A673 (cell line): ENCODE data around the gene CDC25B. TPM values are rescaled to one million over a fixed set of nuclear protein-coding genes. Genes with fewer than 3 reads are reported as not detected.

Source experiments
- BruUV-seq: library from RNA; stranded (reverse); fragments of 400-500 nt; replicated peaks from 2 replicates; lab custom pipeline; 2021; lab: Mats Ljungman, UMichigan
- CTCF ChIA-PET: fragments of 300-600 bp; sonication (Branson Sonifier 250); formaldehyde crosslinking; loops from one replicate; lab custom pipeline; 2022; ENCODE audit warnings: antibody characterized with exemption; lab: Charles Lee
- POLR2A ChIA-PET: fragments of 300-600 bp; sonication (Branson Sonifier 250); formaldehyde crosslinking; loops from one replicate; lab custom pipeline; 2022; ENCODE audit warnings: antibody characterized with exemption; ENCODE audit not compliant: low non-redundant PET; lab: Charles Lee
- DNase-seq: peaks from one replicate; pipeline ENCODE4 v3.0.0-alpha.2; 2015; ENCODE audit warnings: low spot score
- H3K27ac ChIP-seq: fragments of 200-600 bp; sonication (generic); 2 replicates; pipeline ENCODE4 v1.5.1; 2016; ENCODE audit warnings: mixed run types, low read depth, mild to moderate bottlenecking, mixed read lengths, antibody characterized with exemption, low read length; ENCODE audit not compliant: poor library complexity, severe bottlenecking
- H3K27me3 ChIP-seq: fragments of 200-600 bp; sonication (generic); replicated peaks from 2 replicates; pipeline ENCODE4 v1.6.1; 2017; ENCODE audit warnings: mixed run types, low read depth, mild to moderate bottlenecking, mixed read lengths, antibody characterized with exemption, low read length; ENCODE audit not compliant: insufficient read depth, poor library complexity
- H3K36me3 ChIP-seq: fragments of 200-600 bp; sonication (generic); 2 replicates; pipeline ENCODE4 v1.6.1; 2016; ENCODE audit warnings: mixed run types, mild to moderate bottlenecking, mixed read lengths, antibody characterized with exemption, low read length; ENCODE audit not compliant: insufficient read depth, poor library complexity, severe bottlenecking
- H3K4me1 ChIP-seq: fragments of 200-600 bp; sonication (generic); 2 replicates; pipeline ENCODE4 v1.6.1; 2017; ENCODE audit warnings: mixed run types, mild to moderate bottlenecking, mixed read lengths, antibody characterized with exemption, low read length; ENCODE audit not compliant: insufficient read depth, poor library complexity, severe bottlenecking
- H3K4me3 ChIP-seq: fragments of 200-600 bp; sonication (generic); 2 replicates; pipeline ENCODE4 v1.5.1; 2016; ENCODE audit warnings: low read depth, mixed run types, mild to moderate bottlenecking, mixed read lengths, low read length; ENCODE audit not compliant: poor library complexity, severe bottlenecking
- H3K9me3 ChIP-seq: fragments of 200-600 bp; sonication (generic); 2 replicates; pipeline ENCODE4 v1.6.1; 2016; ENCODE audit warnings: mixed run types, low read depth, mild to moderate bottlenecking, mixed read lengths, antibody characterized with exemption, low read length; ENCODE audit not compliant: poor library complexity, severe bottlenecking
- CTCF ChIP-seq: fragments of 300-800, 200-600 bp; sonication (generic); conservative IDR thresholded peaks from 2 replicates; pipeline ENCODE4 v1.5.1; 2017; ENCODE audit warnings: low read depth, mild to moderate bottlenecking, antibody characterized with exemption, low read length, moderate library complexity, mixed read lengths
- EZH2 ChIP-seq: fragments of 200-600 bp; sonication (generic); IDR thresholded peaks from 2 replicates; pipeline ENCODE4 v1.6.1; 2017; ENCODE audit warnings: borderline replicate concordance, low read depth, mild to moderate bottlenecking, mixed read lengths, antibody characterized with exemption, low read length; ENCODE audit not compliant: poor library complexity, severe bottlenecking
- intact Hi-C: fragments of 100-400 bp; cut with micrococcal nuclease; formaldehyde crosslinking; loops from one replicate; pipeline ENCODE4 v1.10.0; 2022; ENCODE audit not compliant: unreplicated experiment
- total RNA-seq: library from RNA; stranded (reverse); gene quantifications from 2 replicates; pipeline ENCODE4 v1.2.3, GENCODE V29; 2021

Gene CDC25B
- total RNA-seq, 1 experiment from 2014 or later = 119 TPM

GRCh38 chr20:3763671-3764601 is 32.2 kb upstream of the CDC25B start:
- Histone ChIP-seq H3K36me3 (no peaks in the 10 kb centered on the region), H3K27ac (no peak overlapping the region), H3K4me3 (no peak overlapping the region), H3K9me3 (no peaks in the 10 kb centered on the region), H3K4me1 (peaks cover 17% of the 10 kb centered on the region), H3K27me3 (no peaks in the 10 kb centered on the region)
- TF ChIP-seq CTCF (no peak), EZH2 (no peak)
- POLR2A ChIA-PET = no interaction called here
- no TSS peak for BruUV-seq
- intact Hi-C loops = no loop called here
- DNase-seq = no peak
- CTCF ChIA-PET = no interaction called here

GRCh38 chr20:3764659-3765058 is 31.5 kb upstream of the CDC25B start:
- H3K27ac ChIP-seq = no peak overlapping the region
- intact Hi-C loops = loop anchor here (5.0 kb wide), 1 partner anchor 47 kb away; no protein-coding TSS in a partner anchor
- TF ChIP-seq EZH2 (no peak), CTCF (no peak)
- CTCF ChIA-PET = no interaction called here
- no peak overlapping the region for H3K4me3 ChIP-seq
- no TSS peak for BruUV-seq
- H3K27me3 ChIP-seq = no peaks in the 10 kb centered on the region
- H3K9me3 ChIP-seq = no peaks in the 10 kb centered on the region
- H3K36me3 ChIP-seq = no peaks in the 10 kb centered on the region
- peaks cover 18% of the 10 kb centered on the region for H3K4me1 ChIP-seq
- no peak for DNase-seq
- POLR2A ChIA-PET = no interaction called here

- H3K27me3 ChIP-seq = no peaks in the 10 kb centered on the region
- DNase-seq = no peak
- peaks cover 18% of the 10 kb centered on the region for H3K4me1 ChIP-seq
- no peaks in the 10 kb centered on the region for H3K9me3 ChIP-seq
- H3K36me3 ChIP-seq = no peaks in the 10 kb centered on the region
- peak overlapping the region; percentile 28 for H3K27ac ChIP-seq
- CTCF ChIA-PET = no interaction called here
- no TSS peak for BruUV-seq
- TF ChIP-seq CTCF (no peak), EZH2 (no peak)
- POLR2A ChIA-PET = no interaction called here
- intact Hi-C loops = loop anchor here (5.0 kb wide), 1 partner anchor 48 kb away; no protein-coding TSS in a partner anchor
- no peak overlapping the region for H3K4me3 ChIP-seq
These were observed 30.8 kb upstream of the CDC25B start for GRCh38 chr20:3765171-3765882.
